Measurements from ENCODE around the gene ZCCHC10.
A peak's percentile ranks its signal among the peaks of the same experiment; 100 is the strongest.
"Not testable (repeated sequence)": the region's sequence is repeated elsewhere in the genome, so short reads cannot be mapped to it uniquely, and the experiment has no call there.

The ZCCHC10 gene

DNA sequence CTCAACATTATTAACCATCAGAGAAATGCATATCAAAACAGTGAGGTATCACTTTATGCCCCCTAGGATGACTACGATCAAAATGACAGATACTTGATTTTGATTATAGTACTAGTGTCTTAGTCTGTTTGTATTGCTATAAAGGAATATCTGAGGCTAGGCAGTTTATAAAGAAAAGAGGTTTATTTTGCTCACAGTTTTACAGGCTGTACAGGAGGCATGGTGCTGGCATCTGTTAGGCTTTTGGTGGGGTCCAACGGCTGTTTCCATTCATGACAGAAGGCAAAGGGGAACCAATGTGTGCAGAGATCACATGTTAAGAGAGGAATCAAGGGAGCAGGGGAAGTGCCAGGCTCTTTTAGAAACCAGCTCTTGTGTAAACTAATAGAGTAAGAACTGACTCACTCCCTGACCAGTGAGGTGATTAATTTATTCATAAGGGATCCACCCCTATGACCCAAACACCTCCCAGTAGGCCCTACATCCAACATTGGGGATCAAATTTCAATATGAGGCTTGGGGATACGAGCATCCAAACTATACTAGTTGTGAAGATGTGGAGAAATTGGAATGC lies 46.9 kb downstream of the ZCCHC10 start:
- no peak for FAIRE-seq
- no peak for DNase-seq (ENCODE audit: insufficient read length, low spot score)
- TF ChIP-seq POLR2A (IDR thresholded peaks at IDR 0.05; ENCODE audit: low read depth, low read length) = no peak

DNA sequence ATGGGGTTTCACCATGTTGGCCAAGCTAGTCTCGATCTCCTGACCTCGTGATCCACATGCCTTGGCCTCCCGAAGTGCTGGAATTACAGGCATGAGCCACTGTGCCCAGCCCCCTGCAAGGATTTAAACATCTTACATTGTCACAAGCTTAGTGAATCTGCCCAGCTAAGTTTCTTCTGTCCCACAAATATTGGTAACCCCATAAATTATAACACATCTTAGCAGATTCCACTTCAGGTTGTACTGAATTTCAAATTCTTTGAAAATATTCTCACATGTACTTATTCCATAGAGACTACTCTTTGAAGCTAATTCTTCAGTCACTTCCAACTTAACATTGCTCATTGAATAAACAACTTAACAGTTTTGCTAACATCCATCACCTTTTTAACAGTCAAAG lies 49.5 kb downstream of the ZCCHC10 start:
- TF ChIP-seq POLR2A (IDR thresholded peaks at IDR 0.05; ENCODE audit: low read depth, low read length) = no peak
- DNase-seq (ENCODE audit: insufficient read length, low spot score) (no peak), FAIRE-seq (no peak)

DNA sequence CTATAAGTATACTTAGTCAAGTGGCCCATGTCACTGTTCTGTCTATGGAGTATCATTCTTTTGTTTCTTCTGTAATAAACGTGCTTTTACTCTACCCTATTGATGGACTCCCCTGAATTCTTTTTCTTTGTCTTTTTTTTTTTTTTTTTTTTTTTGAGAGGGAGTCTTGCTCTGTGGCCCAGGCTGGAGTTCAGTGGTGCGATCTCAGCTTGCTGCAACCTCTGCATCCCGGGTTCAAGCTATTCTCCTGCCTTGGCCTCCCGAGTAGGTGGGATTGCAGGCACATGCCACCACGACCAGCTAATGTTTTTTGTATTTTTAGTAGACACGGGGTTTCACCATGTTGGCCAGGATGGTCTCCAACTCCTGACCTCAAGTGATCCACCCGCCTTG lies 53.9 kb downstream of the ZCCHC10 start:
- DNase-seq (ENCODE audit: insufficient read length, low spot score); FAIRE-seq: not testable (repeated sequence)

DNA sequence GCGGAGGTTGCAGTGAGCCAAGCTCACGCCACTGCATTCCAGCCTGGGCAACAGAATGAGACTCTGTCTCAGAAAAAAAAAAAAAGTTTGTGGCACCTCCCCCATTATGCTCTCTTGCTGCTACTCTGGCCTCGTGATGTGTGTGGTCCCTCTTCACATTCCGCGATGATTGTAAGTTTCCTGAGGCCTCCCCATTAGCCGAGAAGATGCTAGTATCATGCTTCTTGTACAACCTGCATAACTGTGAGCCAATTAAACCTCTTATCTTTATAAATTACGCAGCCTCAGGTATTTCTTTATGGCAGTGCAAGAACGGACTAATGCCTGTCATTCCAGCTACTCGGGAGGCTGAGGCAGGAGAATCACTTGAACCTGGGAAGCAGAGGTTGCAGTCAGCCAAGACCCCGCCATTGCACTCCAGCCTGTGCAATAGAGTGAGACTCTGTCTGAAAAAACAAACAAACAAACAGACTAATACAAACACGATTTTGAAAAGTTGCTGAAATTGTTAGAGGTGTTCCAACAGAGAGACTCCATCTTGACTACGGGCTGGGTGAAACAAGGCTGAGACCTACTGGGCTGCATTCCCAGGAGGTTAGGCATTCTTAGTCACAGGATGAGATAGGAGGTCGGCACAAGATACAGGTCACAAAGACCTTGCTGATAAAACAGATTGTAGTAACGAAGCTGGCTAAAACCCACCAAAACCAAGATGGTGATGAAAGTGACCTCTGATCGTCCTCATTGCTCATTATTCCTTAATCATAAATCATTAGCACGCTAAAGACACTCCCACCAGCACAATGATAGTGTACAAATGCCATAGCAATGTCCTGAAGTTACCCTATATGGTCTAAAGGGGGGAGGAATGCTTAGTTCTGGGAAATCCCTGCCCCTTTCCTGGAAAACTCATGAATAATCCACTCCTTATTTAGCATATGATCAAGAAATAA lies 54.6 kb downstream of the ZCCHC10 start:
- FAIRE-seq (no peak), DNase-seq (ENCODE audit: insufficient read length, low spot score) (no peak)
- TF ChIP-seq POLR2A (IDR thresholded peaks at IDR 0.05; ENCODE audit: low read depth, low read length) = no peak

DNA sequence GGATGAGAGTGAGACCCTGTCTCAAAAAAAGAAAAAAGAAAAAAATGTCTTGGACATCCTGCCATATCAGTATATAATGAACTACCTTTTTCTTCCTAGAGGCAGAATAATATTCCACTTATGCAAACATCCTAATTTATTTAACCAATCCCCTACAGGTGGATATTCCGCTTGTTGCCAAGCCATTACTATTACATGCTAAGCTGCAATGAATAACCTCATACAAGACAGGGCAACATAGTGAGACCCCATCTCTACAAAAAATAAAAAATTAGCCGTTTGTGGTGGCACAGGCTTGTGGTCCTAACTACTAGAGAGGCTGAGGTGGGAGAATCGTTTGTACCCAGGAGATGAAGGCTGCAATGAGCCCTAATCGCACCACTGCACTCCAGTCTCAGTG lies 61.2 kb downstream of the ZCCHC10 start:
- no peak for DNase-seq (ENCODE audit: insufficient read length, low spot score)
- FAIRE-seq = no peak

DNA sequence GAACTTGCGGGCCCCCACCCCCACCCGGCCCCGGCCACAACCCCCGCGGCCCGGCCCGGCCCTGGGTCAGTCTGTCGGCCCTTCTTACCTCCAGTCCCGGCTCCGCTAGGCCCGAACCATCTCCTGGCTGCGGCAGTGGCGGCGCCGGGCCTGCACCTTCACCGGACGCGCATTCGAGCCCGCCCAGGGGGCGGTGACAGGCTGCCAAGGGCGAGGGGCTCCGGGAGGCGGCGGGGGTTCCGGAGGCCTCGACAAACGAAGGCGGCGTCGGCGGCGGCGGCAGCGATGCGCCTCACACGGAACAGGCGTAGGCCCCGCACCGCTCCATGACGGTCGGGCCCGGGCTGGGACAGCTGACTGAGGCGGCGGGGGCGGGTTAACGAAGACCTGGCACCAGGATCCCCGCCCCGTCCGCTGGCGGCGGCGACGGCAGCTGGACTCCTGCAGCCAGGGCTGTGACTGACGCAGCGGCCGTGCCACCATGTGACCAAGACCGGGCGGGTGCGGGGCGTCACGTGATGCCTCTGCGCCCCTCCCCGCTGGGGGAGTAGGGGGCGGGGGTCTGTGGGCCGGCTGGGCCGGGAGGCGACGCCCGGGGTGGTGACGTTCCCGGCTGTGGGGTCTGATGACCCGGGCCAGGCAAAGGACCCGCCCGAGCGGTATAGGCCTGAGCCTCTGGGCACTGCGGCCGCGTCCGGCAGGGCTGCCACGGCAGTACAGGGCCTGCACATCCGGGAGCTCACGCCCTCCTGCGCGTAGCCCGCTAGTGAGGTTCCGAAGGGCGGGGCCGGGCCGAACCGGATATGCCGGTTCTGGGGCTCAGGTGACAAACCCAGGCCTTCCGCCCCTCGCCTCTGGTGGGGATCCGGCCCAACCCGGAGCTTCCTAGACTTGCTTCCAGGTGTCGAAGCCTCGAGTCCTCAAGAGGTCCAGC lies 62.9 kb downstream of the ZCCHC10 start, which contains the start of gene AFF4:
TSS of gene AFF4 (minus strand) at position 464 of the 934 bp plus-strand sequence. CDS start 26,445 bp downstream, outside the sequence.
- FAIRE-seq (no peak), DNase-seq (ENCODE audit: insufficient read length, low spot score) (peak; percentile 94)
- TF ChIP-seq POLR2A (IDR thresholded peaks at IDR 0.05; ENCODE audit: low read depth, low read length) = peak; percentile 82

More for the DNA sequence above, 61.2 kb downstream of the ZCCHC10 start:
- no peak for TF ChIP-seq POLR2A (IDR thresholded peaks at IDR 0.05; ENCODE audit: low read depth, low read length)

DNA sequence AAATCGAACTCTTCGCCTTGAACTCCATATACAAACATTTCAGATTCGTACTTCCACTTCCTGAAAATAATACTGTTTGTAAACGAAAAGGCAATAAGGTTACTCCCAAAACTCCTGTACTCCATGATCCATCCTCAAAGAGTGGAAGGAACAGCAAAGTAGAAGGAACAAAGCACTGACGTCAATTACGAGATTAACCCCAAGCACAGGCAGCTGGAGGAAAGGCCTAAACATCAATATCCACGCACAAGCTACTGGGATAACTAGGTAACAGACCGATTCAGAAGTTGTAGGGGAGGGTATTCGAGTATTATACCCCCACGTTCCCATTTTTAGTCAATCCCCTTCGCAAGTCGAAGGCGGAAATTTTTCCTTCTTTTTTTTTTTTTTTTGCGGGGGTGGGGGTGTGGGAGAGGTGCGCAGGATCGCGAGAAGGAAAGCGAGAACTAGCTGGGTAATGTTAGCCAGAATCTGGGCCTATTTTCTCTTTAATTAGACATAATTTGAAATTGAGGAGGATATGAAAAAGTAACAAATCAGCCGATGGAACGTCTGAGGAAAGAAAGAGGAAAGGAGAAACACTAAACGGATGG lies 63.8 kb downstream of the ZCCHC10 start:
- FAIRE-seq (peak; percentile 70), DNase-seq (ENCODE audit: insufficient read length, low spot score) (no peak)
- no peak for TF ChIP-seq POLR2A (IDR thresholded peaks at IDR 0.05; ENCODE audit: low read depth, low read length)

DNA sequence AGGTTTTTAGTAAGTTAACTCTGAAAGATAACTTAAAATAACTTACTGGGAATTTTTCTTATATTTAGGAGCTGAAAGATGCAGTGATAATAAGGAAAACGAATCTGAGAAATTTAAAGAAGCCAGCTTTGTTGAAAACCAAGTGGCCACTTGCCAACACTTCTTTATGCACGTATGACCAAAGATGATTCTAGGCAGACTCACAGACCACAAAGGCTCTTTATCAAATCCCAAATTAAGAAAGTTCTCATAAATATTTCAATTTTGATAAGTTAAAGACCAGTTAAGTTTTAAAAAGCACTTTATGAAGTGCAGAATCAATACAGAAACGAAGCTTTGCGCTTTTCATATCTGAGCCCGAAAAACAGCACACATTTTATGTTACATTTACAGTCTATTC lies 64.5 kb downstream of the ZCCHC10 start:
- DNase-seq (ENCODE audit: insufficient read length, low spot score) = no peak
- FAIRE-seq = no peak
- no peak for TF ChIP-seq POLR2A (IDR thresholded peaks at IDR 0.05; ENCODE audit: low read depth, low read length)

DNA sequence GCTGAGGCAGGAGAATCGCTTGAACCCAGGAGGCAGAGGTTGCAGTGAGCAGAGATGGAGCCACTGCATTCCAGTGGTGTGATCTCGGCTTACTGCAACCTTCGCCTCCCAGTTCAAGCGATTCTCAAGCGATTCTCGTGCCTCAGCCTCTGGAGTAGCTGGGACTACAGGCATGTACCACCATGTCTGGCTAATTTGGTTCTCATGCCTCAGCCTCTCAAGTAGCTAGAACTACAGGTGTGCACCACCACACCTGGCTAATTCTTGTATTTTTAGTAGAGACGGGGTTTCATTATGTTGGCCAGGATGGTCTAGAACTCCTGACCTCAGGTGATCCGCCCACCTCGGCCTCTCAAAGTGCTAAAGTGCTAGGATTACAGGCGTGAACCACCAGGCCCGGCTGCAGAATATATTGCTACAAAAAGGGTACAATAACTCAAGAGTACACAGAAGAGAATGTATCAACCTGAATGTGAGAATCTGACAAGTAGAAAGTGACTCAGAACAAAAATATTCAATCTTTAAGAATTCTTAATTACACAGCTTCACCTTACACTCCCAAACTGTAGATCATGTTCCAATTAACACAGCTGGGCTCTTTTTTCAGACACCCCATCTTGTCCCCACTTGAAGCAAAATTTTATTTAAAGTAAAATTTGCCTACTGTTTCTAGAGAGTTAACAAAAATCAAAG lies 65.1 kb downstream of the ZCCHC10 start:
- DNase-seq (ENCODE audit: insufficient read length, low spot score); FAIRE-seq: not testable (repeated sequence)

DNA sequence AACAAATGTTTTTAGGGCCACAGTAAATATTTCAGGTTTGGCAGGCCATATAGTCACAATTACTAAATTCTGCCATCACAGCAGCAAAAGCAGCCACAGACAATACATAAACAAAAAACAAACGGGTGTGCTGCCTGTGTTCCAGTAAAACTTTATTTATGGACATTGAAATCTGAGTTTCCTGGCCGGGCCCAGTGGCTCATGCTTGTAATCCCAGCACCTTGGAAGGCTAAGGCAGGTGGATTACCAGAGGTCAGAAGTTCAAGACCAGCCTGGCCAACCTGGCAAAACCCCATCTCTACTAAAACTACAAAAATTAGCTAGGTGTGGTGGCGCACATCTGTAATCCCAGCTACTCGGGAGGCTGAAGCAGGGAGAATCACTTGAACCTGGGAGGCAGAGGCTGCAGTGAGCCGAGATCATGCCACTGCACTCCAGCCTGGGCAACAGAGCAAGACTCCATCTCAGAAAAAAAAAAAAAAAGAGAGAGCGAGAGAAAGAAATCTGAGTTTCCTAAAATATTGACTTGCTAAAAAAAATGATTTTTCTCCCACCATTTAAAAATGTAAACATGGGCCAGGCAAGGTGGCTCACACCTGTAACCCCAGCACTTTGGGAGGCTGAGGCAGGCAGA lies 70.1 kb downstream of the ZCCHC10 start:
- not testable (repeated sequence) for DNase-seq (ENCODE audit: insufficient read length, low spot score); FAIRE-seq

DNA sequence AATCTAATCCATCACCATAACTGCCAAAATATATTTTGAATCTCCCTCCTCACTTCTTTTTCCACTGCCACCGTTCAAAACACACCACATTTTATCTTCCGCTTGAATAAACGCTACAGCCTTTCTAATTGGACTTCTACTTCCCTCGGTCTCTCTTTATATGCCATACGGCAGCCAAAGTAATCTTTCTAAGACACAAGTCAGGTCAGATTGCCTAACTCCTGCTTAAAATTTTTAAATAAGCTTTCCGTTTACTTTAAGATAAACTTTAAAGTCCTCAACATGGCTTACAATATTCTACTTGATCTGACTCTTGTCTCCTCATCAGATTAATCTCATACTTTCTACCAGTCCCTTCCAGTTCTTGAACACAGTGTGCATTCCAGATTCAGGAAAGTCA lies 72.6 kb downstream of the ZCCHC10 start:
- FAIRE-seq (no peak), DNase-seq (ENCODE audit: insufficient read length, low spot score) (no peak)
- TF ChIP-seq POLR2A (IDR thresholded peaks at IDR 0.05; ENCODE audit: low read depth, low read length) = no peak

DNA sequence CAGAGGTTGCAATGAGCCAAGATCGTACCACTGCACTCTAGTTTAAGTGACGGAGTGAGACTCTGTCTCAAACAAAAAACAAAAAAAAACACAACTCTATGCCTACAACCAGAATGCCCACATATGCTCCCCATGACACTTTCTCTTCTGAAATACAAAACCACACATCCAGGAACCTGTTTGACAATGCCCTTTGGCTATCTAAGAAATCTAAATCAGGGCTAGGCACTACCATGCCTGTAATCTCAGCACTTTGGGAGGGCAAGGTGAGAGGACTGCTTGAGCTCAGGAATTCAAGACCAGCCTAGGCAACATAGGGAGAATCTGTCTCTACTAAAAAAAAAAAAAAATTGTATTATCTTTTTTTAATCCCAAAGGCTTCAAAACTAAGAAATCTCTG lies 73.5 kb downstream of the ZCCHC10 start:
- FAIRE-seq (no peak), DNase-seq (ENCODE audit: insufficient read length, low spot score) (no peak)
- TF ChIP-seq POLR2A (IDR thresholded peaks at IDR 0.05; ENCODE audit: low read depth, low read length) = no peak

DNA sequence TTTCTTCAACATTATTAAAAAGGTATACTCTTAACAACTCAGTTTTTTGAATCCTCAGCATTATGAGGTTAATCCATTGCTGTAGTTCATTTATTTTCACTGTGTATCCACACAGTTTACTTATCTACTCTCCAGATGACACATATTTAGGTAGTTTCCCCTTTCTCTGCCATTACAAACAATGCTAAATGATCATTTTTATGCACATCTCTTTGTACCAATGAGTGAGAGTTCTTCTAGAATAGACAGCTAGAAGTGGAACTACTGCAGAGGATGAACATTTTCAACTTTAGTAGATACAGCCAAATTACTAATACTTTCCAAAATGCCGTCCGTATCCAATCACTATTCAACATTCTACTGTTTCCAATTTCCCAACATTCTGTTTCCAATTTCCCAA lies 74.5 kb downstream of the ZCCHC10 start:
- FAIRE-seq = no peak
- TF ChIP-seq POLR2A (IDR thresholded peaks at IDR 0.05; ENCODE audit: low read depth, low read length) = no peak
- DNase-seq (ENCODE audit: insufficient read length, low spot score) = no peak
